ENCODE measurements around the gene KPNA5. TPM values are rescaled to one million over a fixed set of nuclear protein-coding genes. Genes with fewer than 3 reads are reported as not detected.
A peak's percentile ranks its signal among the peaks of the same experiment; 100 is the strongest.

Gene KPNA5
- total and polyA plus RNA-seq, 2 of the 13 experiments (the other 11 are each of a cell fraction or from before 2014, with no cell fraction given): 5.3 to 13.0 TPM

DNA sequence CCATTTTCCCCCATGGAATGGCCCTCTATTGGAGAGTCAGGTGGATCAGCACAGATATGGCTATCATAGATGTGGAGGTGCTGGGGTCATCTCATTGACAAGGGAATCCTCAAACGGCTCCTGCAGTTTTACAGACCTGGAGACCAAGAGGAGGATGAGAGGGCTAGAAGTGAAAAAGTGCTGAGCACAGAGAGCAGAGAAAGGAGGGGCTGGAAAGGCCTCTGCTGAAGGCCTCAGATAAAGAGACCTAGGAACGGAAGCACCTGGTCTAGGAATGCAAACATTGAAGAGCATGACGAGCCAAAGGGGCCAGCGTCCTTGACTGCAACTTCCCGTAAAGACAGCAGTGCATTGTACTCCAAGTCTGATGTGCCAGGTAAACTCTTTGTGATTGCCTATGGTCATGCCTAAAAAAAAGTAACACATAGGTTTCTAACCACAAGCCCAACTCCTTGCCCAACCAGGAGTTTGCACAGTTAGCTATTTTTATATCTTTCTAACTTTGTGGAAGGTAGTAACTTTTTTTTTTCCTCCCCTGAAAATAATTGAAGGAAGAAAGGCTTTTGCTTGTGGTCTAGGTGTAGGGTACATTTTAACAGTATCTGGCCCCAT, 49.5 kb upstream of the KPNA5 start (continued):
- TF ChIP-seq FOXP4 (CRISPR knock-in tag; IDR thresholded peaks at IDR 0.05) (peak; percentile 98), U2AF1 (optimal IDR thresholded peaks at IDR 0.05; ENCODE audit: low read depth, low read length) (no peak), ARID5B (CRISPR knock-in tag; IDR thresholded peaks at IDR 0.05) (peak; percentile 99), PRPF4 (IDR thresholded peaks at IDR 0.05; ENCODE audit: low read depth, low read length, poor library complexity, severe bottlenecking) (no peak), TGIF2 (CRISPR knock-in tag; IDR thresholded peaks at IDR 0.05) (peak; percentile 80; the same call in 1 of the 2 replicates), SATB2 (CRISPR knock-in tag; IDR thresholded peaks at IDR 0.05) (no peak), FOXJ3 (CRISPR knock-in tag; IDR thresholded peaks at IDR 0.05; ENCODE audit: borderline replicate concordance) (peak; percentile 90), FLYWCH1 (CRISPR knock-in tag; IDR thresholded peaks at IDR 0.05) (no peak), CSRNP2 (CRISPR knock-in tag; conservative IDR thresholded peaks at IDR 0.05; ENCODE audit: low read depth) (no peak), AHR (CRISPR knock-in tag; IDR thresholded peaks at IDR 0.05) (no peak; the same call in 1 of the 2 replicates), CAMTA2 (CRISPR knock-in tag; IDR thresholded peaks at IDR 0.05; ENCODE audit: borderline replicate concordance) (no peak), ZNF253 (CRISPR knock-in tag; IDR thresholded peaks at IDR 0.05; ENCODE audit: borderline replicate concordance) (no peak)
- TF ChIP-seq, protein P1, sequence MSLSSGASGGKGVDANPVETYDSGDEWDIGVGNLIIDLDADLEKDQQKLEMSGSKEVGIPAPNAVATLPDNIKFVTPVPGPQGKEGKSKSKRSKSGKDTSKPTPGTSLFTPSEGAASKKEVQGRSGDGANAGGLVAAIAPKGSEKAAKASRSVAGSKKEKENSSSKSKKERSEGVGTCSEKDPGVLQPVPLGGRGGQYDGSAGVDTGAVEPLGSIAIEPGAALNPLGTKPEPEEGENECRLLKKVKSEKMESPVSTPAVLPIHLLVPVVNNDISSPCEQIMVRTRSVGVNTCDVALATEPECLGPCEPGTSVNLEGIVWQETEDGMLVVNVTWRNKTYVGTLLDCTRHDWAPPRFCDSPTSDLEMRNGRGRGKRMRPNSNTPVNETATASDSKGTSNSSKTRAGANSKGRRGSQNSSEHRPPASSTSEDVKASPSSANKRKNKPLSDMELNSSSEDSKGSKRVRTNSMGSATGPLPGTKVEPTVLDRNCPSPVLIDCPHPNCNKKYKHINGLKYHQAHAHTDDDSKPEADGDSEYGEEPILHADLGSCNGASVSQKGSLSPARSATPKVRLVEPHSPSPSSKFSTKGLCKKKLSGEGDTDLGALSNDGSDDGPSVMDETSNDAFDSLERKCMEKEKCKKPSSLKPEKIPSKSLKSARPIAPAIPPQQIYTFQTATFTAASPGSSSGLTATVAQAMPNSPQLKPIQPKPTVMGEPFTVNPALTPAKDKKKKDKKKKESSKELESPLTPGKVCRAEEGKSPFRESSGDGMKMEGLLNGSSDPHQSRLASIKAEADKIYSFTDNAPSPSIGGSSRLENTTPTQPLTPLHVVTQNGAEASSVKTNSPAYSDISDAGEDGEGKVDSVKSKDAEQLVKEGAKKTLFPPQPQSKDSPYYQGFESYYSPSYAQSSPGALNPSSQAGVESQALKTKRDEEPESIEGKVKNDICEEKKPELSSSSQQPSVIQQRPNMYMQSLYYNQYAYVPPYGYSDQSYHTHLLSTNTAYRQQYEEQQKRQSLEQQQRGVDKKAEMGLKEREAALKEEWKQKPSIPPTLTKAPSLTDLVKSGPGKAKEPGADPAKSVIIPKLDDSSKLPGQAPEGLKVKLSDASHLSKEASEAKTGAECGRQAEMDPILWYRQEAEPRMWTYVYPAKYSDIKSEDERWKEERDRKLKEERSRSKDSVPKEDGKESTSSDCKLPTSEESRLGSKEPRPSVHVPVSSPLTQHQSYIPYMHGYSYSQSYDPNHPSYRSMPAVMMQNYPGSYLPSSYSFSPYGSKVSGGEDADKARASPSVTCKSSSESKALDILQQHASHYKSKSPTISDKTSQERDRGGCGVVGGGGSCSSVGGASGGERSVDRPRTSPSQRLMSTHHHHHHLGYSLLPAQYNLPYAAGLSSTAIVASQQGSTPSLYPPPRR (CRISPR knock-in tag; IDR thresholded peaks at IDR 0.05; ENCODE audit: borderline replicate concordance): peak; percentile 88; the same call in 1 of the 2 replicates
- TF ChIP-seq, protein P2, sequence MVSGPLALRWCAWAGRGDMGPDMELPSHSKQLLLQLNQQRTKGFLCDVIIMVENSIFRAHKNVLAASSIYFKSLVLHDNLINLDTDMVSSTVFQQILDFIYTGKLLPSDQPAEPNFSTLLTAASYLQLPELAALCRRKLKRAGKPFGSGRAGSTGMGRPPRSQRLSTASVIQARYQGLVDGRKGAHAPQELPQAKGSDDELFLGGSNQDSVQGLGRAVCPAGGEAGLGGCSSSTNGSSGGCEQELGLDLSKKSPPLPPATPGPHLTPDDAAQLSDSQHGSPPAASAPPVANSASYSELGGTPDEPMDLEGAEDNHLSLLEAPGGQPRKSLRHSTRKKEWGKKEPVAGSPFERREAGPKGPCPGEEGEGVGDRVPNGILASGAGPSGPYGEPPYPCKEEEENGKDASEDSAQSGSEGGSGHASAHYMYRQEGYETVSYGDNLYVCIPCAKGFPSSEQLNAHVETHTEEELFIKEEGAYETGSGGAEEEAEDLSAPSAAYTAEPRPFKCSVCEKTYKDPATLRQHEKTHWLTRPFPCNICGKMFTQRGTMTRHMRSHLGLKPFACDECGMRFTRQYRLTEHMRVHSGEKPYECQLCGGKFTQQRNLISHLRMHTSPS (CRISPR knock-in tag; IDR thresholded peaks at IDR 0.05; ENCODE audit: low read depth): peak; percentile 56; the same call in 1 of the 2 replicates
